Loucy (cell line): ENCODE results near the gene APBB3.

Experiments used
- H2AFZ ChIP-seq: fragments of 200-600 bp; sonication (generic); 2 replicates; pipeline ENCODE4 v1.6.0; 2016; ENCODE audit warnings: antibody characterized with exemption, mild to moderate bottlenecking, low read length, moderate library complexity
- H3F3A ChIP-seq: fragments of 200-600 bp; 2 replicates; pipeline ENCODE4 v1.6.0; 2016; ENCODE audit warnings: antibody characterized with exemption, low read depth, mild to moderate bottlenecking
- H3K27me3 ChIP-seq: fragments of 200-600 bp; sonication (generic); 2 replicates; pipeline ENCODE4 v1.6.1; 2014; ENCODE audit warnings: low read length, mild to moderate bottlenecking; ENCODE audit not compliant: insufficient read depth, poor library complexity, severe bottlenecking
- H3K36me3 ChIP-seq: fragments of 200-600 bp; sonication (generic); 2 replicates; pipeline ENCODE4 v1.6.1; 2016; ENCODE audit warnings: low read length; ENCODE audit not compliant: insufficient read depth
- H3K4me1 ChIP-seq: fragments of 200-600 bp; sonication (generic); 2 replicates; pipeline ENCODE4 v1.5.1; 2014; ENCODE audit warnings: low read length, mild to moderate bottlenecking; ENCODE audit not compliant: insufficient read depth, poor library complexity, severe bottlenecking
- H3K4me2 ChIP-seq: fragments of 200-600 bp; sonication (generic); 2 replicates; pipeline ENCODE4 v1.6.0; 2014; ENCODE audit warnings: antibody characterized with exemption, low read length, low read depth, mild to moderate bottlenecking; ENCODE audit not compliant: poor library complexity, severe bottlenecking
- H3K4me3 ChIP-seq: fragments of 200-600 bp; sonication (generic); 2 replicates; pipeline ENCODE4 v1.5.1; 2014; ENCODE audit warnings: low read length, mild to moderate bottlenecking, mixed read lengths; ENCODE audit not compliant: poor library complexity, severe bottlenecking
- H3K79me2 ChIP-seq: fragments of 200-600 bp; sonication (generic); 2 replicates; pipeline ENCODE4 v1.6.1; 2014; ENCODE audit warnings: low read length; ENCODE audit not compliant: insufficient read depth
- H3K9ac ChIP-seq: fragments of 200-600 bp; sonication (generic); 2 replicates; pipeline ENCODE4 v1.6.0; 2014; ENCODE audit warnings: mild to moderate bottlenecking, low read depth, low read length, moderate library complexity; ENCODE audit not compliant: poor library complexity, severe bottlenecking
- H3K9me2 ChIP-seq: fragments of 200-600 bp; sonication (generic); replicated peaks from 2 replicates; pipeline ENCODE4 v1.6.1; 2016; ENCODE audit warnings: low read depth, low read length, mixed read lengths
- H3K9me3 ChIP-seq: fragments of 200-600 bp; sonication (generic); 2 replicates; pipeline ENCODE4 v1.6.1; 2014; ENCODE audit warnings: mild to moderate bottlenecking, antibody characterized with exemption, low read length, low read depth; ENCODE audit not compliant: insufficient read depth
- H4K20me1 ChIP-seq: fragments of 200-600 bp; sonication (generic); 2 replicates; pipeline ENCODE4 v1.6.0; 2014; ENCODE audit warnings: antibody characterized with exemption, low read length, mild to moderate bottlenecking; ENCODE audit not compliant: insufficient read depth, poor library complexity, severe bottlenecking
- CTCF ChIP-seq: fragments of 200-600 bp; sonication (generic); conservative IDR thresholded peaks from 2 replicates; pipeline ENCODE4 v1.5.1; 2014; ENCODE audit warnings: mild to moderate bottlenecking, antibody characterized with exemption, low read length
- EZH2phosphoT487 ChIP-seq: fragments of 200-600 bp; IDR thresholded peaks from 2 replicates; pipeline ENCODE4 v1.6.1; 2018; ENCODE audit warnings: antibody characterized with exemption, mild to moderate bottlenecking, moderate library complexity, borderline replicate concordance

The APBB3 gene

GRCh38 chr5:140564196-140565023, at the start of gene APBB3, which contains the start of gene SLC35A4:
TSS of gene APBB3 (minus strand) at chr5:140564598. CDS start at chr5:140564245, 353 bp downstream.
TSS of gene SLC35A4 (plus strand) at chr5:140564828. CDS start at chr5:140567170, 2,342 bp downstream.
- Histone ChIP-seq H3K4me2 (peak within 1 kb of the TSS; percentile 87), H3K9me3 (no peaks in the 10 kb centered on the region), H3K4me1 (peaks cover 28% of the 10 kb centered on the region), H3F3A (no peaks in the 10 kb centered on the region), H3K27me3 (no peaks in the 10 kb centered on the region), H3K9me2 (no peaks in the 10 kb centered on the region), H2AFZ (peak within 1 kb of the TSS; percentile 92), H3K9ac (peak within 1 kb of the TSS; percentile 97), H3K4me3 (peak within 1 kb of the TSS; percentile 99), H4K20me1 (peaks cover 6% of the 10 kb centered on the region), H3K36me3 (peaks cover 3% of the 10 kb centered on the region; the same call in 1 of the 2 replicates), H3K79me2 (peaks cover 47% of the 10 kb centered on the region)
- TF ChIP-seq CTCF = no peak
- no peak for TF ChIP-seq EZH2phosphoT487

GRCh38 chr5:140611020-140611521, 46.7 kb upstream of the APBB3 start:
- peaks cover 16% of the 10 kb centered on the region for H3K4me1 ChIP-seq
- H3K4me3 ChIP-seq = no peak overlapping the region
- H3K4me2 ChIP-seq = no peak overlapping the region
- H3K79me2 ChIP-seq = no peaks in the 10 kb centered on the region
- no peaks in the 10 kb centered on the region for H4K20me1 ChIP-seq
- H3K9me3 ChIP-seq = no peaks in the 10 kb centered on the region
- H3F3A ChIP-seq = no peaks in the 10 kb centered on the region
- no peak overlapping the region for H2AFZ ChIP-seq
- no peaks in the 10 kb centered on the region for H3K27me3 ChIP-seq
- no peaks in the 10 kb centered on the region for H3K36me3 ChIP-seq
- no peak overlapping the region for H3K9ac ChIP-seq
- no peak for TF ChIP-seq CTCF
- no peak for TF ChIP-seq EZH2phosphoT487
- no peaks in the 10 kb centered on the region for H3K9me2 ChIP-seq

- Histone ChIP-seq H3K4me2 (no peak overlapping the region), H3K79me2 (no peaks in the 10 kb centered on the region), H3K36me3 (no peaks in the 10 kb centered on the region), H3K9me3 (no peaks in the 10 kb centered on the region), H3K4me1 (peaks cover 16% of the 10 kb centered on the region), H3K9ac (no peak overlapping the region), H3K9me2 (no peaks in the 10 kb centered on the region), H3K4me3 (no peak overlapping the region), H3F3A (no peaks in the 10 kb centered on the region), H2AFZ (no peak overlapping the region), H4K20me1 (no peaks in the 10 kb centered on the region), H3K27me3 (no peaks in the 10 kb centered on the region)
- TF ChIP-seq CTCF (no peak), EZH2phosphoT487 (no peak)
Measured at GRCh38 chr5:140609126-140609525, 44.7 kb upstream of the APBB3 start.
